GM23338 (cell line): Measurements from ENCODE around the gene TBC1D14. TPM values are rescaled to one million over a fixed set of nuclear protein-coding genes. Genes with fewer than 3 reads are reported as not detected.

Experiments used
- ATAC-seq: fragments of 200-7000 bp; cut with Tn5 transposase; 3 replicates; pipeline ENCODE4 v1.9.1; 2020
- DNase-seq: peaks from one replicate; pipeline ENCODE4 v3.0.0-alpha.2; 2015; ENCODE audit warnings: low spot score
- H2AFZ ChIP-seq: fragments of 200-600 bp; sonication (generic); 2 replicates; pipeline ENCODE4 v1.8.0; 2016; ENCODE audit warnings: antibody characterized with exemption, mild to moderate bottlenecking, moderate library complexity
- H3F3A ChIP-seq: fragments of 200-600 bp; sonication (generic); replicated peaks from 2 replicates; pipeline ENCODE4 v1.8.0; 2017; ENCODE audit warnings: antibody characterized with exemption, mixed run types, low read depth
- H3K27ac ChIP-seq: fragments of 200-600 bp; sonication (generic); 2 replicates; pipeline ENCODE4 v1.6.1; 2016; ENCODE audit warnings: low read depth
- H3K27me3 ChIP-seq: fragments of 200-600 bp; sonication (generic); 2 replicates; pipeline ENCODE4 v1.8.0; 2016; ENCODE audit warnings: mild to moderate bottlenecking, mixed run types, moderate library complexity; ENCODE audit not compliant: insufficient read depth
- H3K36me3 ChIP-seq: fragments of 200-600 bp; sonication (generic); 2 replicates; pipeline ENCODE4 v1.8.0; 2016; ENCODE audit warnings: mild to moderate bottlenecking; ENCODE audit not compliant: insufficient read depth
- H3K4me1 ChIP-seq: fragments of 200-600 bp; sonication (generic); 2 replicates; pipeline ENCODE4 v1.8.0; 2016; ENCODE audit warnings: mild to moderate bottlenecking, moderate library complexity; ENCODE audit not compliant: insufficient read depth
- H3K4me2 ChIP-seq: fragments of 200-600 bp; sonication (generic); 2 replicates; pipeline ENCODE4 v1.7.1; 2017; ENCODE audit warnings: mixed run types
- H3K4me3 ChIP-seq: fragments of 200-600 bp; sonication (generic); 2 replicates; pipeline ENCODE4 v1.6.1; 2016; ENCODE audit warnings: mixed run types
- H3K79me2 ChIP-seq: fragments of 200-600 bp; sonication (generic); replicated peaks from 2 replicates; pipeline ENCODE4 v1.8.0; 2017; ENCODE audit warnings: mild to moderate bottlenecking; ENCODE audit not compliant: insufficient read depth
- H3K9me2 ChIP-seq: fragments of 200-600 bp; sonication (generic); 2 replicates; pipeline ENCODE4 v1.8.0; 2017; ENCODE audit not compliant: insufficient read depth
- H4K20me1 ChIP-seq: fragments of 200-600 bp; sonication (generic); replicated peaks from 2 replicates; pipeline ENCODE4 v1.8.0; 2017; ENCODE audit warnings: mild to moderate bottlenecking; ENCODE audit not compliant: insufficient read depth
- H3K27ac Mint-ChIP-seq: 2 replicates; pipeline ENCODE4 v1.8.0; 2020; ENCODE audit warnings: inconsistent platforms, mild to moderate bottlenecking, moderate library complexity, mixed read lengths
- H3K27me3 Mint-ChIP-seq: 3 replicates; pipeline ENCODE4 v1.8.0; 2022; ENCODE audit warnings: low read depth, mild to moderate bottlenecking, moderate library complexity, mixed read lengths, inconsistent platforms; ENCODE audit not compliant: insufficient read depth, poor library complexity
- H3K36me3 Mint-ChIP-seq: 3 replicates; pipeline ENCODE4 v1.8.0; 2021; ENCODE audit warnings: low read depth, mild to moderate bottlenecking, inconsistent platforms, moderate library complexity, mixed read lengths
- H3K4me1 Mint-ChIP-seq: 3 replicates; pipeline ENCODE4 v1.8.0; 2020; ENCODE audit warnings: mild to moderate bottlenecking, inconsistent platforms, mixed read lengths
- H3K4me3 Mint-ChIP-seq: 3 replicates; pipeline ENCODE4 v1.8.0; 2021; ENCODE audit warnings: moderate library complexity, mild to moderate bottlenecking, inconsistent platforms, mixed read lengths
- H3K9me3 Mint-ChIP-seq: 3 replicates; pipeline ENCODE4 v1.8.0; 2020; ENCODE audit warnings: moderate library complexity, mild to moderate bottlenecking, inconsistent platforms, mixed read lengths
- EZH2phosphoT487 ChIP-seq: fragments of 200-600 bp; sonication (generic); IDR thresholded peaks from one replicate; pipeline ENCODE4 v1.8.1; 2018; ENCODE audit warnings: antibody characterized with exemption; ENCODE audit not compliant: unreplicated experiment
- NANOG ChIP-seq: IDR thresholded peaks from 2 replicates; pipeline ENCODE4 v1.6.1; 2016; ENCODE audit warnings: antibody characterized with exemption, borderline replicate concordance
- POLR2AphosphoS5 ChIP-seq: IDR thresholded peaks from 2 replicates; pipeline ENCODE4 v1.6.1; 2016; ENCODE audit warnings: antibody characterized with exemption, low read depth
- REST ChIP-seq: IDR thresholded peaks from one replicate; pipeline ENCODE4 v1.6.1; 2018; ENCODE audit warnings: antibody characterized with exemption; ENCODE audit not compliant: unreplicated experiment
- STAT1 ChIP-seq: IDR thresholded peaks from one replicate; pipeline ENCODE4 v1.6.1; 2016; ENCODE audit warnings: antibody characterized with exemption; ENCODE audit not compliant: unreplicated experiment
- ZNF331 ChIP-seq: fragments of 250-450 bp; sonication (Bioruptor Pico); IDR thresholded peaks from 2 replicates; pipeline ENCODE4 v1.5.0; 2020; ENCODE audit warnings: low read depth, mild to moderate bottlenecking, moderate library complexity
- ZNF462 ChIP-seq: fragments of 250-450 bp; sonication (Bioruptor Pico); IDR thresholded peaks from 2 replicates; pipeline ENCODE4 v1.5.0; 2020; ENCODE audit warnings: mild to moderate bottlenecking, moderate library complexity
- polyA plus RNA-seq: library from polyadenylated mRNA; unstranded; fragments of >200 nt; fragmentation: Nextera tagmentation; extraction: Ambion mirVana; gene quantifications from 2 replicates; pipeline ENCODE4 v1.2.1, GENCODE V29; 2016
- total RNA-seq: library from RNA; depleted of rRNA; stranded (reverse); fragments of >200 nt; shearing (Covaris generic); gene quantifications from 2 replicates; pipeline ENCODE4 v1.2.3, GENCODE V29; 2014

Gene TBC1D14
- total and polyA plus RNA-seq, 2 experiments from 2014 or later, result 18.2 to 59.7 TPM

GRCh38 chr4:6948134-6948460 lies 38.5 kb downstream of the TBC1D14 start:
- Mint-ChIP-seq H3K27ac (no peak overlapping the region; the same call in 1 of the 2 replicates), H3K9me3 (no peaks in the 10 kb centered on the region; the same call in 2 of the 3 replicates), H3K4me3 (no peak overlapping the region), H3K4me1 (peaks cover 35% of the 10 kb centered on the region), H3K27me3 (peaks cover 4% of the 10 kb centered on the region), H3K36me3 (no peaks in the 10 kb centered on the region; the same call in 2 of the 3 replicates)
- H3K27me3 ChIP-seq, result no peaks in the 10 kb centered on the region
- no peaks in the 10 kb centered on the region for H3K9me2 ChIP-seq
- no peak overlapping the region for H3K4me3 ChIP-seq
- H3K36me3 ChIP-seq, result no peaks in the 10 kb centered on the region
- peaks cover 66% of the 10 kb centered on the region for H3K79me2 ChIP-seq
- no peaks in the 10 kb centered on the region; the same call in 1 of the 2 replicates for H4K20me1 ChIP-seq
- H2AFZ ChIP-seq, result no peak overlapping the region
- H3K4me1 ChIP-seq, result peaks cover 23% of the 10 kb centered on the region
- no peaks in the 10 kb centered on the region for H3F3A ChIP-seq
- H3K27ac ChIP-seq, result no peak overlapping the region
- H3K4me2 ChIP-seq, result no peak overlapping the region
- TF ChIP-seq ZNF331 (CRISPR knock-in tag), result no peak
- no peak for TF ChIP-seq EZH2phosphoT487
- TF ChIP-seq REST, result no peak
- no peak for TF ChIP-seq NANOG
- DNase-seq (no peak), ATAC-seq (no peak)

GRCh38 chr4:6951880-6952381 lies 42.3 kb downstream of the TBC1D14 start:
- no peak overlapping the region for H3K4me3 Mint-ChIP-seq
- DNase-seq, result no peak
- Histone ChIP-seq H3F3A (no peaks in the 10 kb centered on the region), H2AFZ (no peak overlapping the region), H3K36me3 (no peaks in the 10 kb centered on the region), H3K9me2 (no peaks in the 10 kb centered on the region), H4K20me1 (no peaks in the 10 kb centered on the region; the same call in 1 of the 2 replicates), H3K79me2 (peaks cover 66% of the 10 kb centered on the region), H3K4me2 (no peak overlapping the region), H3K27ac (no peak overlapping the region), H3K4me3 (no peak overlapping the region), H3K27me3 (no peaks in the 10 kb centered on the region), H3K4me1 (peaks cover 14% of the 10 kb centered on the region; the same call in 1 of the 2 replicates)
- H3K9me3 Mint-ChIP-seq, result no peaks in the 10 kb centered on the region; the same call in 2 of the 3 replicates
- H3K36me3 Mint-ChIP-seq, result no peaks in the 10 kb centered on the region; the same call in 2 of the 3 replicates
- H3K27ac Mint-ChIP-seq, result peak overlapping the region; percentile 26; the same call in 1 of the 2 replicates
- peak; percentile 6; the same call in 2 of the 3 replicates for ATAC-seq
- peaks cover 34% of the 10 kb centered on the region for H3K4me1 Mint-ChIP-seq
- H3K27me3 Mint-ChIP-seq, result peaks cover 14% of the 10 kb centered on the region
- no peak for TF ChIP-seq POLR2AphosphoS5
- TF ChIP-seq ZNF462, result no peak
- no peak for TF ChIP-seq STAT1
- TF ChIP-seq EZH2phosphoT487, result no peak
- no peak for TF ChIP-seq NANOG
- TF ChIP-seq REST, result no peak
